Uterus (tissue), 2 donors: Measurements from ENCODE around the gene UCP1.

Experiments used
- POLR2A ChIP-seq, 2 donors: fragments of 450-650 bp; IDR thresholded peaks; one replicate each; pipeline ENCODE4 v1.6.1; 2016; ENCODE audit warnings: antibody characterized with exemption in 2 of 2, mild to moderate bottlenecking in 1 of 2, moderate library complexity in 1 of 2
- TF ChIP-seq, protein P1 (sequence below), 4 experiments: fragments of 200-600 bp in 2 of 4; fragments of 450-650 bp in 2 of 4; sonication (generic) in 2 of 4; IDR thresholded peaks; one replicate each; pipeline ENCODE4 v1.5.1; 2016 to 2019; ENCODE audit warnings: antibody characterized with exemption in 4 of 4, mild to moderate bottlenecking in 2 of 4, moderate library complexity in 1 of 4

DNA sequence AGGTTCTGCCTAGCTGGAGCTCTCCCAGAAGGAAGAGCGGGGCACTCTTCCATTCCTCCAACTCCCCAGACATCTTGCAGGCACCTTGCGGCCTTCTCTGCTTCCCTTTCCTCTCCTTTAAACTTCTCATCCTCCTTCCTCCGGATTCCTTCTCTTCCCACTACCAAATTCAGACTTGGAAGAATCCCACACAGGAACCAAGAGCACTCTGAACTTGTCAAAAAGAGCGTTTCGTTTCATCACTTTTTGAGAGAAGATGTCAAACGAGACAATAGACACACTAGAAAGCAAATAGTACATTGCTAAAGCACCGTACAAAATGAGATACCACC, 512 bp upstream of the UCP1 start:
- TF ChIP-seq, protein P1, sequence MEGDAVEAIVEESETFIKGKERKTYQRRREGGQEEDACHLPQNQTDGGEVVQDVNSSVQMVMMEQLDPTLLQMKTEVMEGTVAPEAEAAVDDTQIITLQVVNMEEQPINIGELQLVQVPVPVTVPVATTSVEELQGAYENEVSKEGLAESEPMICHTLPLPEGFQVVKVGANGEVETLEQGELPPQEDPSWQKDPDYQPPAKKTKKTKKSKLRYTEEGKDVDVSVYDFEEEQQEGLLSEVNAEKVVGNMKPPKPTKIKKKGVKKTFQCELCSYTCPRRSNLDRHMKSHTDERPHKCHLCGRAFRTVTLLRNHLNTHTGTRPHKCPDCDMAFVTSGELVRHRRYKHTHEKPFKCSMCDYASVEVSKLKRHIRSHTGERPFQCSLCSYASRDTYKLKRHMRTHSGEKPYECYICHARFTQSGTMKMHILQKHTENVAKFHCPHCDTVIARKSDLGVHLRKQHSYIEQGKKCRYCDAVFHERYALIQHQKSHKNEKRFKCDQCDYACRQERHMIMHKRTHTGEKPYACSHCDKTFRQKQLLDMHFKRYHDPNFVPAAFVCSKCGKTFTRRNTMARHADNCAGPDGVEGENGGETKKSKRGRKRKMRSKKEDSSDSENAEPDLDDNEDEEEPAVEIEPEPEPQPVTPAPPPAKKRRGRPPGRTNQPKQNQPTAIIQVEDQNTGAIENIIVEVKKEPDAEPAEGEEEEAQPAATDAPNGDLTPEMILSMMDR (IDR thresholded peaks at IDR 0.05), result no peak
- no peak for TF ChIP-seq POLR2A (IDR thresholded peaks at IDR 0.05)
